ENCODE results near the gene SYNRG. TPM values are rescaled to one million over a fixed set of nuclear protein-coding genes. Genes with fewer than 3 reads are reported as not detected.
A peak's percentile ranks its signal among the peaks of the same experiment; 100 is the strongest.

Gene SYNRG
- total RNA-seq, 4 donors from 2014 or later = 17.4 to 33.1 (median 22.7) TPM

DNA sequence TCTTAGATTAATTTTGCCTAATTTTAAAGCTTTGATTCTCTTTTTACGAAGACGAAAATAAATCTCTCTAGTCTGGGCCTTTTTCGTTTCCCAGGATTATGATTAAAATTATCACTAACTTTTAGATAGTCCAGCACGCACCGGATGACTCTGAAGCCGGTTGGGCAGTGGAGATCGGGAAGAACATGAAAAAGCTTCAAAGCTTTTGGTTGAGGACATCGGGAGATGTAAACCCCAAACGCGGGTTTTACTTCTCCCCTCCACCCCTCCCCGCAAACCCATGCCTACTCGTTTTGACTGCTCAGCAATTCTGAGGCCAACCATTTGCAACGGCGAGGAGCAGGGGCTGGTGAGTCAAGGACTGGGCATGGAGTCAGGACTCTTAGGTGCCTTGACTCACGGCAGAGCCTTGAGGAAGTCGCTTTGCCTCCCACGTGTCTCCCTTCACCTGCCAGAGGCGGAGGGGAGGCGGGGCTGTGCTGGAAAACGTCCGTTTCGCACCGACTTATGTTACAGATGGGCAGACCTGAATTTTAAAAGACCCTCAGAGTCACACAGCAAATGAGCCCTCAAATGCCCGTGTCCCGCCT is 120.5 kb downstream of the SYNRG start:
- ATAC-seq (ENCODE audit: low FRiP score) (peak; percentile 86), DNase-seq (ENCODE audit: low spot score) (peak; percentile 76)
- TF ChIP-seq, protein P1, sequence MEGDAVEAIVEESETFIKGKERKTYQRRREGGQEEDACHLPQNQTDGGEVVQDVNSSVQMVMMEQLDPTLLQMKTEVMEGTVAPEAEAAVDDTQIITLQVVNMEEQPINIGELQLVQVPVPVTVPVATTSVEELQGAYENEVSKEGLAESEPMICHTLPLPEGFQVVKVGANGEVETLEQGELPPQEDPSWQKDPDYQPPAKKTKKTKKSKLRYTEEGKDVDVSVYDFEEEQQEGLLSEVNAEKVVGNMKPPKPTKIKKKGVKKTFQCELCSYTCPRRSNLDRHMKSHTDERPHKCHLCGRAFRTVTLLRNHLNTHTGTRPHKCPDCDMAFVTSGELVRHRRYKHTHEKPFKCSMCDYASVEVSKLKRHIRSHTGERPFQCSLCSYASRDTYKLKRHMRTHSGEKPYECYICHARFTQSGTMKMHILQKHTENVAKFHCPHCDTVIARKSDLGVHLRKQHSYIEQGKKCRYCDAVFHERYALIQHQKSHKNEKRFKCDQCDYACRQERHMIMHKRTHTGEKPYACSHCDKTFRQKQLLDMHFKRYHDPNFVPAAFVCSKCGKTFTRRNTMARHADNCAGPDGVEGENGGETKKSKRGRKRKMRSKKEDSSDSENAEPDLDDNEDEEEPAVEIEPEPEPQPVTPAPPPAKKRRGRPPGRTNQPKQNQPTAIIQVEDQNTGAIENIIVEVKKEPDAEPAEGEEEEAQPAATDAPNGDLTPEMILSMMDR (IDR thresholded peaks at IDR 0.05) = no peak

DNA sequence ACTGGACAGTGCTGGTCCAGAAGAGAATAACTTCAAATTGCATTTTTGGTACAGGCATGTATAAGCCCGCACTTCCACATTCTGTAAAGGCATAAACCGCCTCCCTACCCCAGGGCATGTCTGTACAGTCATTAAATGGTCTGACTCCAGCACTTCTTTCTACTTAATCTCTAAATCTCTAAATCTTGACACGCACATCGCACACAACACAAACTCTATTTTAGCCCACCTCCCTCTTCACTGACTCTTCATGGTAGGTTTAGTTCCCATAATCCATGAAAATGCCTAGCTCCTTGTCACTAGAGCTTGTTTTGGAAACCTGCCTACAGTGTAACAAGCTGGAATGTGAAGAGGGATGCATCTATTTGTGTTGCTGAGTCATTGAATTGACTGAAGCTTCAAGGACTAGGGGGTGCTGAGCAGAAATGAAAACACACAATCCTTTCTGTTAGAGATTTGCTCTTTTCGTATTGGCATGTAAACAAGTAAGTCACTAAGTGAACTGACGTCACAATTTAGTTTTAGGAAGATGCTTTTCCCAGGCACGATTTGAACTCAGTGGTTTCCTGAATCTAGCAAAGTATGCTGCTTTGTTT is 121.1 kb downstream of the SYNRG start:
- ATAC-seq (ENCODE audit: low FRiP score) = peak; percentile 52
- TF ChIP-seq, protein P1 (IDR thresholded peaks at IDR 0.05) = no peak
- no peak for DNase-seq (ENCODE audit: low spot score)

- DNase-seq (ENCODE audit: low spot score) (no peak), ATAC-seq (ENCODE audit: low FRiP score) (no peak)
- TF ChIP-seq, protein P1 (IDR thresholded peaks at IDR 0.05) = no peak
Measured at GRCh38 chr17:37485938-37486570, 123.2 kb downstream of the SYNRG start.

DNA sequence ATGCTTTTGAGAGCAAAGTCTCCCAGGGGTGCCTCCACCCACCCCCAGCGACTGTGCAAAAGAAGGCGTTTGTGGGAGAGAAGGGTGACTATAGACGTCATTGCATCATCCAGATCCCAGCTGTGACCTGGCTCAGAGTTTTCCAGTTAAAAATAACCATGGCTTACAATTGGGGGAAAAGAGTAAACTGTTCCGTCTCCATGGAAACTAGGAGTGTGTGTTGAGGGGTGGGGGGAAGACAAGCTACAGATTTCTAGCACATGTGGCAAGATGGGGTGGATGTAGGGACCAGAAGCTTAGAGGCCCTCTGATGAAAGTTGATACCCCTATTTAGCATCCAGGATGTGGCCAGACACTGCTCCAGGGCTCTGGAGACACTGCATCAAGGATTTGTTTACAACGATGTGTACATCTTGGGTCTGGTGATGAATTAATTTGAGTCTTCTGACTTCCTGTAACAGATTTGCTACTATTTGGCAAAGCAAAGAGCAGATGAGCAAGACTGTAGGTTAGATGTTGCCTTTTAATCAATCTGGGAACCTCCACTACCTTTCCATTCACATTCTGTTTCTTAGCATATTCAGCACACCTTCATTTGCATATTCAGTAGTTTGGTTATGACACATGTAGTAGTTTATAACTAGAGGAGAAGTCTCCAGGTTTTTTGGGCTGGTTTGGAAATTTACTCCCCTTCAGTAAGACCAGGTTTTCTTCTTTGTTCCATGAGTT is 125.7 kb downstream of the SYNRG start:
- DNase-seq (ENCODE audit: low spot score) (no peak), ATAC-seq (ENCODE audit: low FRiP score) (no peak)

DNA sequence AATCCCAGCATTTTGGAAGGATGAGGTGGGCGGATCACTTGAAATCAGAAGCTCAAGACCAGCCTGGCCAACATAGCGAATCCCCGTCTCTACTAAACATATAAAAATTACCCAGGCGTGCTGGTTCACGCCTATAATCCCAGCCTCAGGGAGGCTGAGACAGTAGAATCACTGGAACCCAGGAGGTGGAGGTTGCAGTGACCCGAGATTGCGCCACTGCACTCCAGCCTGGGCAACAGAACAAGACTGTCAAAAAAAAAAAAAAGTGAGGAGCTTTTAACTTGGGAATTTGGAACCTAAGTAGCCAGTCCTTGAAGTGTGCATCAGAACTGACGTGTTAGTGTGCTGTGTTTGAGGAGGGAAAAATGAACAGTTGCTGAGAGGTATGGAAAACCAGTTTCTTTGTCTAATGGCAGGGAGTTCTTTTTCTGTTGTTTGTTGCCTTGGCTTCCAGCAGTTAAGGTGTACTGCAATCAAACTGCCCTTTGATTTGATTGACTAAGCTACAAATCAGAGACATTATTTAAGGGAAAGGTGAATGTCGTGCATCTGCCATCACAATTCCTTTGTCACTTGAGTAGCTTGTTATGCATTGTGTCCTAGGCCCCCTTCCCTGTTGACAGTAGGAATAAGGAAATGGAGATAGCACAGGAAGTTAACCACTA is 128.1 kb downstream of the SYNRG start:
- no peak for DNase-seq (ENCODE audit: low spot score)
- TF ChIP-seq, protein P1 (IDR thresholded peaks at IDR 0.05) = no peak
- ATAC-seq (ENCODE audit: low FRiP score) = no peak

More for the DNA sequence above, 125.7 kb downstream of the SYNRG start:
- TF ChIP-seq, protein P1 (IDR thresholded peaks at IDR 0.05) = no peak

GRCh38 chr17:37480427-37480826 is 128.8 kb downstream of the SYNRG start:
- DNase-seq (ENCODE audit: low spot score) = no peak
- no peak for ATAC-seq (ENCODE audit: low FRiP score)
- TF ChIP-seq, protein P1 (IDR thresholded peaks at IDR 0.05) = no peak
